SK-N-SH (cell line): Measurements from ENCODE around the gene CD79A. TPM values are rescaled to one million over a fixed set of nuclear protein-coding genes. Genes with fewer than 3 reads are reported as not detected.

Source experiments
- CTCF ChIA-PET: fragments of 300-600, 350-600 bp; formaldehyde crosslinking; extraction: SDS; loops from one replicate; lab custom pipeline; 2021; lab: Yijun Ruan, JAX
- POLR2A ChIA-PET: fragments of 350-600 bp; sonication (Branson Sonifier 250); formaldehyde crosslinking; extraction: SDS; loops from one replicate; lab custom pipeline; 2020; ENCODE audit warnings: antibody characterized with exemption, inconsistent platforms; lab: Yijun Ruan, JAX
- DNase-seq: peaks from one replicate; pipeline ENCODE4 v3.0.0; 2012
- H2AFZ ChIP-seq: fragments of 200-600 bp; sonication (generic); 2 replicates; pipeline ENCODE4 v1.8.1; 2016; ENCODE audit warnings: antibody characterized with exemption, mild to moderate bottlenecking, low read depth
- H3F3A ChIP-seq: fragments of 200-600 bp; sonication (generic); replicated peaks from 2 replicates; pipeline ENCODE3; 2016; ENCODE audit warnings: antibody characterized with exemption, mild to moderate bottlenecking; ENCODE audit not compliant: insufficient read depth
- H3K27ac ChIP-seq, 2 experiments: fragments of 200-500 bp in 1 of 2; fragments of 200-600 bp in 1 of 2; sonication (Bioruptor generic) in 1 of 2; sonication (generic), shearing (Covaris generic) in 1 of 2; 2 replicates each; pipeline versions ENCODE4 v1.5.1 to v1.6.1; 2014 to 2016; ENCODE audit warnings: low read depth in 2 of 2, inconsistent platforms in 1 of 2, low read length in 1 of 2, mild to moderate bottlenecking in 1 of 2, mixed read lengths in 1 of 2
- H3K27me3 ChIP-seq: fragments of 200-600 bp; sonication (generic), shearing (Covaris generic); 2 replicates; pipeline ENCODE4 v1.6.1; 2016; ENCODE audit warnings: mixed run types; ENCODE audit not compliant: insufficient read depth
- H3K36me3 ChIP-seq, 2 experiments: fragments of 200-500 bp in 1 of 2; fragments of 200-600 bp in 1 of 2; sonication (Bioruptor generic) in 1 of 2; sonication (generic) in 1 of 2; replicated peaks in 1 of 2; 2 replicates each; pipeline versions ENCODE3 to v1.5.1; 2014 to 2016; ENCODE audit warnings: low read length in 1 of 2, mild to moderate bottlenecking in 1 of 2; ENCODE audit not compliant: insufficient read depth in 2 of 2, control insufficient read depth in 1 of 2
- H3K4me1 ChIP-seq, 2 experiments: fragments of 200-500 bp in 1 of 2; fragments of 200-600 bp in 1 of 2; sonication (Bioruptor generic) in 1 of 2; sonication (generic), shearing (Covaris generic) in 1 of 2; 2 replicates each; pipeline versions ENCODE4 v1.5.1 to v1.6.1; 2014 to 2016; ENCODE audit warnings: low read depth in 1 of 2, low read length in 1 of 2, mixed run types in 1 of 2; ENCODE audit not compliant: insufficient read depth in 2 of 2, control insufficient read depth in 1 of 2
- H3K4me2 ChIP-seq: fragments of 200-600 bp; sonication (generic), shearing (Covaris generic); 2 replicates; pipeline ENCODE4 v1.6.1; 2017; ENCODE audit warnings: mixed run types
- H3K4me3 ChIP-seq, 2 experiments: fragments of 200-500 bp in 1 of 2; fragments of 200-600 bp in 1 of 2; sonication (Bioruptor generic) in 1 of 2; sonication (generic), shearing (Covaris generic) in 1 of 2; 2 replicates each; pipeline versions ENCODE4 v1.5.1 to v1.8.1; 2014 to 2016; ENCODE audit warnings: low read depth in 2 of 2, inconsistent platforms in 1 of 2, low read length in 1 of 2, mild to moderate bottlenecking in 1 of 2, mixed read lengths in 1 of 2, moderate library complexity in 1 of 2
- H3K79me2 ChIP-seq: fragments of 200-600 bp; sonication (generic); 2 replicates; pipeline ENCODE4 v1.8.1; 2017; ENCODE audit warnings: mild to moderate bottlenecking; ENCODE audit not compliant: insufficient read depth
- H3K9ac ChIP-seq: fragments of 200-600 bp; sonication (generic); 2 replicates; pipeline ENCODE4 v1.6.1; 2017; ENCODE audit warnings: mixed run types
- H3K9me2 ChIP-seq: fragments of 200-600 bp; sonication (generic); 2 replicates; pipeline ENCODE4 v1.6.1; 2017; ENCODE audit warnings: mixed run types
- H3K9me3 ChIP-seq: fragments of 200-600 bp; sonication (generic); 2 replicates; pipeline ENCODE4 v1.6.1; 2017; ENCODE audit warnings: mixed run types, mild to moderate bottlenecking, moderate library complexity
- H4K20me1 ChIP-seq: fragments of 200-600 bp; sonication (generic); 2 replicates; pipeline ENCODE4 v1.6.1; 2017; ENCODE audit warnings: mild to moderate bottlenecking, mixed run types; ENCODE audit not compliant: insufficient read depth
- CHD2 ChIP-seq: fragments of 150-350 bp; IDR thresholded peaks from 2 replicates; pipeline ENCODE4 v1.6.1; 2018; ENCODE audit warnings: low read length; ENCODE audit not compliant: partially characterized antibody
- ELF1 ChIP-seq: IDR thresholded peaks from 2 replicates; pipeline ENCODE4 v1.4.0; 2012
- EP300 ChIP-seq, 2 experiments: IDR thresholded peaks; 2 replicates each; pipeline versions ENCODE4 v1.4.0 to v1.6.1; 2012; ENCODE audit warnings: borderline replicate concordance in 1 of 2, low read depth in 1 of 2, low read length in 1 of 2
- EZH2phosphoT487 ChIP-seq: fragments of 200-600 bp; sonication (generic); IDR thresholded peaks from 2 replicates; pipeline ENCODE4 v1.6.1; 2017; ENCODE audit warnings: low read depth, mixed run types, mild to moderate bottlenecking, antibody characterized with exemption, moderate library complexity, borderline replicate concordance
- GABPA ChIP-seq: IDR thresholded peaks from 2 replicates; pipeline ENCODE4 v1.4.0; 2012; ENCODE audit warnings: low read depth, mild to moderate bottlenecking
- GATA2 ChIP-seq: sonication (generic); formaldehyde crosslinking; IDR thresholded peaks from 2 replicates; pipeline ENCODE4 v1.5.0; 2020; ENCODE audit warnings: mild to moderate bottlenecking, missing genetic modification reagents
- MAX ChIP-seq: IDR thresholded peaks from 2 replicates; pipeline ENCODE4 v1.4.0; 2012; ENCODE audit warnings: low read depth
- MXI1 ChIP-seq: IDR thresholded peaks from 2 replicates; pipeline ENCODE4 v1.6.1; 2012; ENCODE audit warnings: mild to moderate bottlenecking, low read depth, low read length, improper control_type of control experiment
- NRF1 ChIP-seq: IDR thresholded peaks from 2 replicates; pipeline ENCODE4 v1.6.1; 2012; ENCODE audit warnings: low read depth, mild to moderate bottlenecking, low read length
- PBX3 ChIP-seq: IDR thresholded peaks from 2 replicates; pipeline ENCODE4; 2012
- POLR2AphosphoS5 ChIP-seq: IDR thresholded peaks from 2 replicates; pipeline ENCODE4 v1.6.1; 2012; ENCODE audit warnings: low read depth, low read length
- RAD21 ChIP-seq: IDR thresholded peaks from 2 replicates; pipeline ENCODE4 v1.6.1; 2012; ENCODE audit warnings: mild to moderate bottlenecking, low read length
- RCOR1 ChIP-seq: fragments of 150-350 bp; IDR thresholded peaks from 2 replicates; pipeline ENCODE4 v1.6.1; 2017; ENCODE audit warnings: antibody characterized with exemption, low read length
- RFX5 ChIP-seq: IDR thresholded peaks from 2 replicates; pipeline ENCODE4 v1.6.1; 2012; ENCODE audit warnings: mild to moderate bottlenecking, improper control_type of control experiment, low read length
- SMC3 ChIP-seq: IDR thresholded peaks from 2 replicates; pipeline ENCODE4 v1.6.1; 2012; ENCODE audit warnings: low read depth, low read length, improper control_type of control experiment
- TAF1 ChIP-seq: IDR thresholded peaks from 2 replicates; pipeline ENCODE4 v1.6.1; 2012; ENCODE audit warnings: low read depth, mild to moderate bottlenecking, low read length, moderate library complexity, borderline replicate concordance
- ZBTB33 ChIP-seq: IDR thresholded peaks from 2 replicates; pipeline ENCODE4 v1.4.0; 2012; ENCODE audit warnings: low read depth, borderline replicate concordance
- WGBS: methylation state at CpG from one replicate; pipeline ENCODE4 v1.1.6; 2017; ENCODE audit warnings: low lambda C conversion rate; 5-methylcytosine and 5-hydroxymethylcytosine counted together
- polyA plus RNA-seq, 3 experiments: library from polyadenylated mRNA; depleted of rRNA; stranded (reverse); fragments of >200 nt; gene quantifications; 2 replicates each; pipeline ENCODE4 v1.2.3, GENCODE V29; 2012

CD79A gene
- polyA plus RNA-seq, 1 of the 3 experiments (the other 2 are of a cell fraction) = 0.20 TPM

DNA sequence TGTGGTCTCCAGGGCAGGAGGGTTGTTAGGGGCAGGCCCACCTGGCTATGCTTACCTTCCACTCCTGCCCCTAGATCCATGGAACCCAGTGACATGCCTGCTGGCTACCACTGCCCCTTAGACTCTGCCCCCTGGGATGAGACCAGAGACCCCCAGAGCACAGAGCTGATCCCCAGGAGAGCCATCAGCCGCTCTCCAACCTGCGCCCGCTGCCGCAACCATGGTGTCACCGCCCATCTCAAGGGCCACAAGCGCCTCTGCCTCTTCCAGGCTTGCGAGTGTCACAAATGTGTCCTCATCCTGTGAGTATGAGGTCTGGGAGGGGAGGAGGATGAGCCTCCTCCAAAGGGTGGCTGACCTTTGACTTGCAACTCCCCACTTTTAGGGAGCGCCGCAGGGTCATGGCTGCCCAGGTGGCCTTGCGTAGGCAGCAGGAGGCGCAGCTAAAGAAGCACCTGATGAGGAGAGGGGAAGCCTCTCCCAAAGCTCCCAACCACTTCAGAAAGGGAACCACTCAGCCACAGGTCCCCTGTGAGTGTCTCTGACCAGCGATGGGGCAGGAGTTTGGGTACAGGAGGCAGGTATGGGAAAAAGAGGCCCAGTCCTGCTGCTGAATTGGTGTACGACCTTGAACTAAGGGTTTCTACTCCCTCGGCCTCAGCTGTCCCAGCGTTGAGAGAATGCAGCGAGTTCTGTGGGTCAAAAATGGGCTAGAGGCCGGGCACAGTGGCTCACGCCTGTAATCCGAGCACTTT is 29.6 kb upstream of the CD79A start:
- H3K4me3 ChIP-seq = no peak overlapping the region
- no peaks in the 10 kb centered on the region for H4K20me1 ChIP-seq
- no peaks in the 10 kb centered on the region for H3K36me3 ChIP-seq
- H3F3A ChIP-seq = no peaks in the 10 kb centered on the region
- ChIA-PET CTCF (interaction anchor here (0.9 to 1.5 kb wide), 3 partner anchors 12 to 52 kb away, joined by 3 read pairs; no protein-coding TSS in a partner anchor), POLR2A (no interaction called here)
- H3K27ac ChIP-seq = no peak overlapping the region
- H3K4me2 ChIP-seq = no peak overlapping the region
- WGBS = 64% methylated on average over 19 of the region's 19 CpGs
- no peak overlapping the region for H3K9ac ChIP-seq
- H3K9me2 ChIP-seq = no peaks in the 10 kb centered on the region
- no peaks in the 10 kb centered on the region for H3K4me1 ChIP-seq
- peaks cover 39% of the 10 kb centered on the region for H3K27me3 ChIP-seq
- DNase-seq = no peak
- H3K9me3 ChIP-seq = no peaks in the 10 kb centered on the region
- no peaks in the 10 kb centered on the region for H3K79me2 ChIP-seq
- no peak overlapping the region for H2AFZ ChIP-seq
- TF ChIP-seq PBX3 = no peak
- no peak for TF ChIP-seq MXI1
- TF ChIP-seq EP300 (IDR thresholded peaks at IDR 0.05; ENCODE audit: borderline replicate concordance in 1 of 2, low read depth in 1 of 2, low read length in 1 of 2) = no peak
- TF ChIP-seq CHD2 = no peak

GRCh38 chr19:41848666-41849065 is 28.4 kb upstream of the CD79A start:
- H3K9ac ChIP-seq = no peak overlapping the region
- no peaks in the 10 kb centered on the region for H3K4me1 ChIP-seq
- no peaks in the 10 kb centered on the region for H3K9me2 ChIP-seq
- H3K4me3 ChIP-seq = no peak overlapping the region
- WGBS = 25% methylated on average over 6 of the region's 6 CpGs
- no peaks in the 10 kb centered on the region for H3K9me3 ChIP-seq
- no peaks in the 10 kb centered on the region for H3K36me3 ChIP-seq
- H3K79me2 ChIP-seq = no peaks in the 10 kb centered on the region
- H3K27me3 ChIP-seq = peaks cover 51% of the 10 kb centered on the region
- TF ChIP-seq RFX5 = no peak
- no peak for TF ChIP-seq POLR2AphosphoS5
- no peak for TF ChIP-seq EP300 (IDR thresholded peaks at IDR 0.05; ENCODE audit: borderline replicate concordance in 1 of 2, low read depth in 1 of 2, low read length in 1 of 2)
- no peak for TF ChIP-seq RCOR1
- TF ChIP-seq GABPA = no peak
- TF ChIP-seq CHD2 = no peak
- no peak for TF ChIP-seq SMC3
- no peak for TF ChIP-seq RAD21
- TF ChIP-seq EZH2phosphoT487 = no peak
- no peak for TF ChIP-seq GATA2 (CRISPR knock-in tag)
- TF ChIP-seq ELF1 = no peak
- TF ChIP-seq NRF1 = no peak
- TF ChIP-seq TAF1 = no peak
- no peak for TF ChIP-seq MAX
- no peak for TF ChIP-seq ZBTB33
- POLR2A ChIA-PET = no interaction called here
- no peak overlapping the region for H3K4me2 ChIP-seq
- no peaks in the 10 kb centered on the region for H3F3A ChIP-seq
- H3K27ac ChIP-seq = no peak overlapping the region
- no peaks in the 10 kb centered on the region for H4K20me1 ChIP-seq
- H2AFZ ChIP-seq = no peak overlapping the region
- DNase-seq = no peak
- CTCF ChIA-PET = interaction anchor here (1.5 to 5.5 kb wide), 2 partner anchors 12 to 28 kb away, joined by 3 to 34 read pairs; no protein-coding TSS in a partner anchor
